ENCODE results near the gene DTWD2.

- no peak for TF ChIP-seq CTCF (IDR thresholded peaks at IDR 0.05)
- TF ChIP-seq POLR2A (IDR thresholded peaks at IDR 0.05): no peak
These were observed 153.6 kb downstream of the DTWD2 start for GRCh38 chr5:118834710-118835109.

Data from right lobe of liver (tissue), 4 donors.